HG03439 (cell line): Measurements from ENCODE around the gene CEP70.
"Not testable (repeated sequence)": the region's sequence is repeated elsewhere in the genome, so short reads cannot be mapped to it uniquely, and the experiment has no call there.

Experiments used
- ATAC-seq: cut with Tn5 transposase; IDR thresholded peaks from one replicate; pipeline ENCODE4 v1.9.1; 2021; ENCODE audit warnings: mild to moderate bottlenecking, moderate library complexity; ENCODE audit not compliant: unreplicated experiment

The CEP70 gene

DNA sequence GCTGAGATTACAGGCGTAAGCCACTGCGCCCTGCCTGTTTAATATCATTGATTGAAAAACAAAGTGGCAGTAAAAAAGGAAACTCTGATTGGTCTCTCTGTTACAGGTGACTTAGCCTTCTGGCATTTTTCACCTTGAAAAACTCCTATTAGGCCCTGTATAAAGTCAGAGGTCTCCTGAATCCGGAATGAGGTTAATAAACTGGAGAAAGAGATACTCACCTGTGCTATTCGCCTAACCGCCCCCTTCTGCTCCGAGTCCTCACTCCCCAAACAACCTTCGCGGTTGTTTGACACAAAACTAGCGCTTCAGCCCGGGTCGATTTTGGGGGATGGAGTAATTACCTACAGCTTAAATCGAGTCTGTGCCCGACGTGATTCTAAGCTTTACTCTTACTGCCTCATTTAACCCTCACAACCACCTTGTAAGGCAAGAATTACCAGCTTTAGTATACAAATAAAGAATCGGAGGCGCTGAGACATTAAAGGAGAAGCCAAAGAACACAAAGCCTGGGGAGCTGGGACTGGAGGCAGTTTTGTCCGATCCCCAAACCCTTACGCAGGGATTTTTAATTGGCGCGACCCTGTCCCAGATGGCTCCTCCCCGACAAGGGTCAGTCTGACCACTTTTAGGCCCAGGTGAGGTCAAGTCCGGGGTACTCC lies 441 bp downstream of the CEP70 start:
- ATAC-seq: no peak

DNA sequence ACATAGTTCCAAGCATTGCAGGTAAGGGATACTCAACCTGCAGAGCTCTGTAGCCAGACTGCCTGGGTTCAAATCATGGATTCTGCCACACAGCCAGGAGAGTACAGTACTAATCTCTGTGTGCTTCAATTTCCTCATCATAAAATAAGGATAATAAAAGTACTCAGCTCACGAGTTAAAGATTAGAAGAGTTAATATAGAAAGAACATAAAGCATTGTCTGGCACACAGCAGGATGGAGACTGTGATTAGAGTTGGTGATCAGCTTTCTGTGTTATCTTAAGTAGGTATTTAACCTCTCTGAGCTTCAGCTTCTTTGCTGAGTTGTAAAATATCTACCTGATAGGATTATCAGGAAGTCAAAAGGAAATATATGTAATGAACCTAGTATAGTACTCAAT lies 2.7 kb downstream of the CEP70 start:
- no peak for ATAC-seq

DNA sequence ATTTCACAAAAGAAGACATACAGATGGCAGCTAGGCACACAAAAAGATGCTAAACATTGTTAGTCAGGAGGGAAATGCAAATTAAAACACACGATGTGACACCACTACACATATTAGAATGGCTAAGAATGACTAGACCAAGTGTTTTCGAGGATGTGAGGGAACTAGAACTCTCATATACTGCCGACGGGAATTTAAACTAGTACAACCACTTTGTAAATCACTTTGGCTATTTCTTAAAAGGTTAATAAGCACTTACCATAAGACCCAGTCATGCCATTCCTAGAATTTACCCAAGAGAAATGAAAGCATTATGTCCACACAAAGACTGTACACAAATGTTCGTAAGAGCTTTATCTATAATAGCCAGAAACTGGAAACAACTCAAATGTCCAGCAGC lies 5.6 kb downstream of the CEP70 start:
- no peak for ATAC-seq

DNA sequence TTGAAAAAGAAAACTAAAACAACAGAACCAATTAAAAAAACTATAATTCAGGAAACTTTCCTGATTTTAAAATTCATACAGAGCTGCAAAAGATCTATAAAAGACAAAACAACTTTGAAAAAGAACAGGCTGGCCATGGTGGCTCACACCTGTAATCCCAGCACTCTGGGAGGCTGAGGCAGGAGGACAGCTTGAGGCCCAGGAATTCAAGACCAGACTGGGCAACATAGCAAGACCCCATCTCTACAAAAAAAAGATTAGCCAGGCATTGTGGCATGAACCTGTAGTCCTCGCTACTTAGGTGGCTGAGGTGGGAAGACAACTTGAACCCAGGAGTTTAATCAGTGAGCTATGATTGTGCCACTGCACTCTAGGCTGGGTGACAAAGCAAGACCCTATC lies 6.7 kb downstream of the CEP70 start:
- ATAC-seq: no peak

DNA sequence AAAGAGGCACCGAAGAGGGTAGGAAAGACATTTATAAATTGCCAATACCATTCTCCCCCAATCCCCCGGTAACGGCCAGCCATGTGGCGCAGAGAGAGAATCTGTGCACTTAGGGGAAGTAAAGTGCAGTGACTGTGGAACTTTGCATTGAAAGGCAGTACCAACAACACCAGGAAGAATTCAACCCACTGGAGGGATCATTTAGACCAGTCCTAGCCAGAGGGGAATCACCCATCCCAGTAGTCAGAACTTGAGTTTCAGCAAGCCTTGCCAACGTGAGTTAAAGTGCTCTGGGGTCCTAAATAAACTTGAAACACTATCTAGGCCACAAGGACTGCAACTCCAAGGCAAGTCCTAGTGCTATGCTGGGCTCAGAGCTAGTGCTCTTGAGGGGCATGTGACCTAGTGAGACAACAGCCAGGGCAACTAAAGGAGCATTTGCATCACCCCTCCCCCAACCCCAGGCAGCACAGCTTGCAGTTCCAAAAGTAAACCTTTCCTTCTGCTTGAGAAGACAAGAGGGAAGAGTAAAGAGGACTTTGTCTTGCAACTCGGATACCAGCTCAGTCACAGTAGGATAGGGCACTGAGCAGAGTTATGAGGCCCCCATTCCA lies 15.0 kb downstream of the CEP70 start:
- no peak for ATAC-seq

DNA sequence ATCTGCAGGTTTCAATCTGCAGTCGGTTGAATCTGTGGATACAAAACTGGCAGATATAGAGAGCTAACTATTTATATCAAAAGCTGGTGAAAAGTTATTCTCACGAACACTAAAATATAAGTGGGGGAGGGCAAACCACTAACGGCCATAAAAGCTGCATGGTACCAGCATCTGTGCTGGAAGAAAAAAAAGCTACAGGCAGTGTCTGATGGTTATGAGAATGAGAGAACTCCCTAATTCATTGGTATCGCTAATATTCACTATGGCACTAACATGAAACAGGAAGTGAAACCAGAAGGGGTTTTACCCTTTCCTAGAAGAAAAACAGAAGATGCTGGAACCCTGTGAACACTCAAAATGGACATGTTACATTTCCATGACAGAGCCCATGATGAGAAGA lies 15.9 kb downstream of the CEP70 start:
- peak; percentile 84 for ATAC-seq

DNA sequence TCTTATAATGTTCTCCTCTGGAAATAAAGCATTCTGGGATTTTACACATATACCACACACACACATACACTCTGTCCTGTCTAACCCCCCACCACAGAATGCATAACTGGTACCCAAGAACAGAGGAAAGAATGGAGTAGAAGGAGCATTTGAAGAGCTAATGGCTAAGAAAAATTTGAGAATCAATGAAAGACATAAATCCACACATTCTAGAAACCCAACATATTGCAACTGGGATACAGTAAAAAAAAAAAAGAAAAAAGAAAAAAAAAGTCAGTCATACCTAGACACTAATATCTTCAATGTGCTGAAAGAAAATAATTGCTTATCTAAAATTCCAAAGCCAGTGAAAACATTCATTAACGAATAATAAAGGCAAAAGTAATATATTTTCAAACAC lies 20.9 kb downstream of the CEP70 start:
- no peak for ATAC-seq

DNA sequence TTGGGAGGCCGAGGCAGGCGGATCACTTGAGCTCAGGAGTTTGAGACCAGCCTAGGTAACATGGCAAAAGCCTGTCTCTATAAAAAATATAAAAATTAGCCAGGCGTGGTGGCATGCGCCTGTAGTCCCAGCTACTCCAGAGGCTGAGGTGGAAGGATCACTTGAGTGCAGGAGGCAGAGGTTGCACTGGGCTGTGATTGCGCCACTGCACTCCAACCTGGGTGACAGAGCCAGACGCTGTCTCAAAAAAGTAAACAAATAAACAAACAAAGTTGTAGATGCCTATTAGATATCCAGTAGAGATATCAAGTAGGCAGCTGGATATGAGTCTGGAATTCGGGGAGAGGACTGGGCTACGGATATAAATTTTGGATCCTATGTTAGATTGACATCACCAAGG lies 24.4 kb downstream of the CEP70 start:
- not testable (repeated sequence) for ATAC-seq

DNA sequence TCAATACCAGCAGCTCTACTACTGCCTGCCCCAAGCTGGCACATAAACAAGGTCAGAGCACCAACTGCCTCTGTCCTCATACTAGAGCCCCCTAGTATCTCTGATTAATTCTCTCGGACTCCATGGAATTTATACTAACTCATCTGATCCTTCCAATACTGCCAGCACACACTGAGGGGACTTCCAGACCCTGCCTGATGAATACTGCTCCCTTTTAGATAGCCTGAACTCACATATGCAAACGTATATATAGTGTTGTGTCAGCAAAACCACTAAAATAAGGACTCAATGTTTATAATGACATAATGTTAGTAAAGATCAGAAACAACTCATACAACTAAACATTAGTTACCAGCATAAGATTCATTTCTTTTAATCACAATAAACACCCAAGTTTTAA lies 25.0 kb downstream of the CEP70 start:
- no peak for ATAC-seq

DNA sequence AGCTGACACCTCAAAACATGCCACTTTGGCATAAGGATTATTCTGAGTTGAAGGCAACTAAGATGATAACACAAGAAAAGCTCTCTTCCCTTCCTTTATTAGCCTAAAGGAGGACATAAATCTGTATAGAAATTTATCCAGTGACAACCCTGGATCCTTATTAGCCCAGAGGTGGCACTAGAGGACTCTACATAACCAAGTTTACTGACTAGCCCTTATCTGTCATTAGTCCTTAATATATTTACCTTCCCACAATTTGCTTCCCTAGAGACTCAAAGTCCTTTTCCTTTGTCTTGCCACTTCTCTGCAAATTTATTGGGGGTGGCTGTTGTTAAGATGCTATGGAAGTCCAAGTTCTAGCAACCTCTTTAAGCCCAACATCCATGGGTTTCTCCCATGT lies 26.7 kb downstream of the CEP70 start:
- no peak for ATAC-seq

DNA sequence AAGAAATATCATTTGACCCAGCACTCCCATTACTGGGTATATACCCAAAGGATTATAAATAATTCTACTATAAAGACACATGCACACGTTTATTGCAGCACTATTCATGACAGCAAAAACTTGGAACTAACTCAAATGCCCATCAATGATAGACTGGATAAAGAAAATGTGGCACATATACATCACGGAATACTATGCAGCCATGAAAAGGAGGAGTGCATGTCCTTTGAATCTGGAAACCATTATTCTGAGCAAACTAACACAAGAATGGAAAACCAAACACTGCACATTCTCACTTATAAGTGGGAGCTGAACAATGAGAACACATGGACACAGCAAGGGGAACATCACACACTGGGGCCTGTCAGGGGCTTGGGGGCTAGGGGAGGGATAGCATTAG lies 27.8 kb downstream of the CEP70 start:
- not testable (repeated sequence) for ATAC-seq

DNA sequence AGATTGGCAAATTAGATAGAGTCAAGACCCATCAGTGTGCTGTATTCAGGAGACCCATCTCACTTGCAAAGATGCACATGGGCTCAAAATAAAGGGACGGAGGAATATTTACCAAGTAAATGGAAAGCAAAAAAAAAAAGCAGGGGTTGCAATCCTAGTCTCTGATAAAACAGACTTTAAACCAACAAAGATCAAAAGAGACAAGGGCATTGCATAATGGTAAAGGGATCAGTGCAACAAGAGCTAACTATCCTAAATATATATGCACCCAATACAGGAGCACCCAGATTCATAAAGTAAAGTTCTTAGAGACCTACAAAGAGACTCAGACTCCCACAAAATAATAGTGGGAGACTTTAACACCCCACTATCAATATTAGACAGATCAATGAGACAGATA lies 31.2 kb downstream of the CEP70 start:
- not testable (repeated sequence) for ATAC-seq

DNA sequence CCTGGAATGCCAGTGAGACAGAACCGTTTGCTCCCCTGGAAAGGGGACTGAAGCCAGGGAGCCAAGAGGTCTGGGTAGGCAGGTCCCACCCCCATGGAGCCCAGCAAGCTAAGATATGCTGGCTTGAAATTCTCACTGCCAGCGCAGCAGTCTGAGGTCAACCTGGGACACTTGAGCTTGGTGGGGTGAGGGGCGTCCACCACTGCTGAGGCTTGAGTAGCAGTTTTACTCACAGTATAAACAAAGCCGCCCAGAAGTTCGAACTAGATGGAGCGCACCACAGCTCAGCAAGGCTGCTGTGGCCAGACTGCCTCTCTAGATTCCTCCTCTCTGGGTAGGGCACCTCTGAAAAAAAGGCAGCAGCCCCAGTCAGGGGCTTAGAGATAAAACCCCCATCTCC lies 33.6 kb downstream of the CEP70 start:
- ATAC-seq: no peak

DNA sequence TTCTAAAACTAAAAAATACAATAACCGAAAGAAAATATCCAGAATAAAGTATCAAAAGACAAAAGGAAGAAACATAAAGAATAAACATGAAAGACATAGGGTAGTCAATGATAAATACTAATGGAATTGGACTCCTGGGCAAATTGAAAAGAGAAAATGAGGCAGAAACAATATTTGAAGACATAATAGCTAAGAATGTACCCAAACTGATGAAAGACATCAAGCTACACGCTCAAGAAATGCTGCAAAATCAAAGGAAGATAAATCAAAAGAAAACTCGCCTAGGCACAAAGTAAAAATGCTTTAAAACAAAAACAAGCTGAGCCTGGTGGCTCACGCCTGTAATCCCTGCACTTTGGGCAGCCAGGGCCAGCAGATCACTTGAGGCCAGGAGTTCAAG lies 34.9 kb downstream of the CEP70 start:
- no peak for ATAC-seq

DNA sequence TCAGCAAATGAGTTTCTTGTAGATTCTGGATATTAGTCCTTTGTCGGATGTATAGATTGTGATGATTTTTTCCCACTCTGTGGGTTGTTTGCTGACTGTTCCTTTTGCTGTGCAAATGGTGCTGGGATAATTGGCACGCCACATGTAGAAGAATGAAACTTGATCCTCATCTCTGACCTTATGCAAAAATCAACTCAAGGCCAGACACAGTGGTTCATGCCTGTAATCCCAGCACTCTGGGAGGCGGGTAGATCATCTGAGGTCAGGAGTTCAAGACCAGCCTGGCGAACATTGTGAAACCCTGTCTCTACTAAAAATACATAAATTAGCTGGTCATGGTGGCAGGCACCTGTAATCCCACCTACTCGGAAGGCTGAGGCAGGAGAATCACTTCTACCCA lies 39.3 kb downstream of the CEP70 start:
- not testable (repeated sequence) for ATAC-seq

DNA sequence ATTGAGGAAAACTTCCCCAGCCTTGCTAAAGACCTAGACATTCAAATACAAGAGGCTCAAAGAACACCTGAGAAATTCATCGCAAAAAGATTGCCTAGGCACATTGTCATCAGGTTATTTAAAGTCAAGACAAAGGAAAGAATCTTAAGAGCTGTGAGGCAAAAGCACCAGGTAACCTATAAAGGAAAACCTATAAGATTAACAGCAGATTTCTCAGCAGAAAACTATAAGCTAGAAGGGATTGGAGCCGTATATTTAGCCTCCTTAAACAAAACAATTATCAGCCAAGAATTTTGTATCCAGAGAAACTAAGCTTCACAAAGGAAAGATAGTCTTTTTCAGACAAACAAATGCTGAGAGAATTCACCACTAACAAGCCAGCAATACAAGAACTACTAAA lies 43.1 kb downstream of the CEP70 start:
- ATAC-seq: not testable (repeated sequence)

DNA sequence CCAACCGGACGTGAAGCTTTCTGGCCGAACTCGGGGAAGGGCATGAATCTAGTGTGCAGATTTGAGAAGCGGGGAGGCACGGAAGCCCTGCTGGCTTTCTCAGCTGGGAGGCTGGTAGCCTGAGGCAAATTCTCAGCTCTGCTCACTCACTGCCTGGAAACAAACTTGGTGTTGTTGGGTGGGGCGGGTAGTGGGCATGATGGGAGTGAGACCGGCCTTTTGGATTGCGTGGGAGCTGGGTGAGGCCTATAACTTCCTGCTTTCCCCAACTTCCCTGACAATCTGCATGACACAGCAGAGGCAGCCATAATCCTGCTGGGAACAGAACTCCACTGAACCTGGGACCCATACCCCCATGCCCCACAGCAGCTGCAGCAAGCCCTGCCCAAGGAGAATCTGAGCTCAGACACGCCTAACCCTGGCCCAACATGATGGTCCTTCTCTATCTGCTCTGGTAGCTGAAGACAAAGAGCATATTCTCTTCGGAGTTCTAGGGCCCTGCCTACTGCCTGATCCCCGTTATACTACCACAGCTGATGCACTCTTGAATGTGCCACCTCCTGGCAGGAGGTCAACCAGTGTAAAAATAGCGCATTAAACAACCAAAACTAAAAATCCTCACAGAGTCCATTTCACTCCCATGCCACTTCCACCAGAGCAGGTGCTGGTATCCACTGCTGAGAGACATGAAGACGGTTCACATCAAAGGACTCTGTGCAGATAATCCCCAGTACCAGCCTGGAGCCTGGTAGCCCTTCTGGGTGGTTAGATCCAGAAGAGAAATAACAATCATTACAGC lies 44.7 kb downstream of the CEP70 start:
- no peak for ATAC-seq

DNA sequence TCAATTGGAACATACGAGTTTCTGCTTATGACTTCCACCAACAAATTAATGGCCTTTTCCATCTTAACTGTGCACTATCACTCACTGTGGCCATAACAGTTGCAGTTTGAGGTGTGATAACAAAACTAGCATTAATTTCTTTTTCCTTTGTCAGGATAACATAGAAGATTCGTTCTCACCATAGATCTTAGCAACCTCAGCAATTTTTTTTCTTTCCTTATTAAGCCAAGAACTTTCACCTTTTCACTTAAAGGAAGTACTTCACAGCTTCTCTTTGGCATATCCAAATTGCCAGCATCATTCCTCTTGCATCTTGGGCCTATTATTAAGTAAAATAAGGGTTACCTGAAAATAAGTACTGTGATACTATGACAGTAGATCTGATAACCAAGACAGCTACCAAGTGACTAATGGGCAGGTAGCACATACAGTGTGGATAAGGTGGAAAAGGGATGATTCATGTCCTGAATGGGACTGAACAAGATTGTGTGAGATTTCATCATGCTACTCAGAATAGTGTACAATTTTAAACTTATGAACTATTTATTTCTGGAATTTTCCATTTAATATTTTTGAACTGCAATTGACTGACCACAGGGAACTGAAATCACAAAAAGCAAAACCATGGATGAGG lies 46.6 kb downstream of the CEP70 start:
- no peak for ATAC-seq

DNA sequence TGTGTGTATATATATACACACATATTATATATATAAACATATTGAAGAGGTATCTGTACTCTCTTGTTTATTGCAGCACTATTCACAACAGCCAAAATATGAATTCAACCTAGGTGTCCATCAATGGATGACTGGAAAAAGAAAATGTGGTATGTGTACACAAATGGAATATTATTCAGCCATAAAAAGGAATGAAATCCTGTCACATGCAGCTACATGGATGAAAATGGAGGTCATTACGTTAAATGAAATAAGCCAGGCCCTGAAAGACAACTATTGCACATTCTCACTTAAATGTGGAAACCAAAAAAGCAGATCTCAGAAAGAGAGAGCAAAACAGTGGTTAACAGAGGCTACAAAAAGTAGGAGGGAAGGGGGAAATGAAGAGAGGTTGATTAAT lies 49.5 kb downstream of the CEP70 start:
- no peak for ATAC-seq

DNA sequence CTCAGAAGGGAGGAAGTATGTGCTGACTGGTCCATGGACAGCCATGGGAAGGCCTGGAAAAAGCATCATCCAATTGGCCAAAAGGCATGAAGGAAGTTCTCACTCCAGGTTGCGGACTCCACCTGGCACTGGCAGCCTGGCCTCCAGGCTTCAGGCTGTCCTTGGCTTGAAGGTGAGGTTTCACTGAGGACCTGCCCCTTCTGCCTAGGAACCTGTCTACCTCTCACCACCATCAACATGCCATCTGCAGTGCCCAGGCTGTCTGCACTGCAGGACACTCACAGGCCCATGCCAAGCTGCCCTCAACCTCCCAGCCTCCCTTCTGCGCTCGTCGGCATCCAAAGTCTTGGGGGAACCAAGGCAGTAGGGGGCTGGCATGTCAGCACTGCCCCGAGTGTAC lies 51.1 kb downstream of the CEP70 start:
- ATAC-seq: no peak

DNA sequence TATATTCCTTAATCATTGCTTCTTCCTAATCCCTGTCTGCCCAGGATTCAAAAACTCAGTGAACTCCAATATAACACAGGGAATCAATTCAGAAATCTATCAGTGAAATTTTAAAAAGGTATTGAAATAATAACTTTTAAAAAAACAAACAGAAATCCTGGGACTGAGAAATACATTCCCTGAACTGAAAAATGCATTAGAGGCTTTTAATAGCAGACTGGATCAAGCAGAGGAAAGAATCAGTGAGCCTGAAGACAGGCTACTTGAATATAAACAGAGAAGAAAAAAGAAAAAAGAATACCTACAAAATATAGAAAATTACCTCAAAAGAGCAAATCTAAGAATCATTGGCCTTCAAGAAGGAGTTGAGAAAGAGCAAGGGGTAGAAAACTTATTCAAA lies 54.7 kb downstream of the CEP70 start:
- ATAC-seq: no peak

DNA sequence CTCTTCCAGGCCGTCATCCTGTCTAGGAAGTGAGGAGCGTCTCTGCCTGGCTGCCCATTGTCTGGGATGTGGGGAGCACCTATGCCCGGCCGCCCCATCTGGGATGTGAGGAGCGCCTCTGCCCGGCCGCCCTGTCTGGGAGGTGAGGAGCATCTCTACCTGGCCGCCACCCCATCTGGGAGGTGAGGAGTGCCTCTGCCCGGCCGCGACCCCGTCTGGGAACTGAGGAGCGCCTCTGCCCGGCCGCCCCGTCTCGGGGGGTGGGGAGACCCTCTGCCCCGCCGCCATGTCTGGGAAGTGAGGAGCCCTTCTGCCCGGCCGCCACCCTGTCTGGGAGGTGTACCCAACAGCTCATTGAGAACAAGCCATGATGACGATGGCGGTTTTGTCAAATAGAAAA lies 72.6 kb downstream of the CEP70 start:
- not testable (repeated sequence) for ATAC-seq
